Activated CD4-positive, alpha-beta T cell treated with anti-CD3 and anti-CD28 coated beads for 36 hours (primary cell): ENCODE results near the gene FUT1. TPM values are rescaled to one million over a fixed set of nuclear protein-coding genes. Genes with fewer than 3 reads are reported as not detected.

ENCODE experiments used
- ATAC-seq: fragments of 200-7000 bp; cut with Tn5 transposase; one replicate; pipeline ENCODE4 v1.10.0; 2021; ENCODE audit warnings: mild to moderate bottlenecking, moderate library complexity
- CTCF ChIA-PET: fragments of 350-600 bp; sonication (Branson Sonifier 250); formaldehyde crosslinking; loops from one replicate; lab custom pipeline; 2021; ENCODE audit warnings: antibody characterized with exemption; lab: Charles Lee
- POLR2A ChIA-PET: fragments of 350-600 bp; sonication (Branson Sonifier 250); formaldehyde crosslinking; loops from one replicate; lab custom pipeline; 2021; ENCODE audit warnings: antibody characterized with exemption, inconsistent platforms; lab: Charles Lee
- DNase-seq: peaks from one replicate; pipeline ENCODE4 v3.0.0-alpha.2; 2020
- H3K27ac Mint-ChIP-seq: one replicate; pipeline ENCODE4 v1.8.0; 2021; ENCODE audit warnings: mixed read lengths
- H3K27me3 Mint-ChIP-seq: one replicate; pipeline ENCODE4 v1.8.0; 2021; ENCODE audit warnings: mixed read lengths
- H3K36me3 Mint-ChIP-seq: one replicate; pipeline ENCODE4 v1.8.0; 2021; ENCODE audit warnings: low read depth, mixed read lengths
- H3K4me1 Mint-ChIP-seq: one replicate; pipeline ENCODE4 v1.8.0; 2021; ENCODE audit warnings: mixed read lengths
- H3K4me3 Mint-ChIP-seq: one replicate; pipeline ENCODE4 v1.8.0; 2021; ENCODE audit warnings: mild to moderate bottlenecking, moderate library complexity, mixed read lengths
- H3K9me3 Mint-ChIP-seq: one replicate; pipeline ENCODE4 v1.8.0; 2021; ENCODE audit warnings: low read depth, mixed read lengths
- intact Hi-C, 2 experiments: fragments of 100-400 bp; cut with DNase I in 1 of 2; cut with micrococcal nuclease in 1 of 2; formaldehyde crosslinking; loops; one replicate each; pipeline versions ENCODE4 v1.14.2 to v1.15.1; 2022 to 2024; cut with DNase I, micrococcal nuclease
- total RNA-seq, 2 experiments: library from RNA; stranded (reverse); gene quantifications; one replicate each; pipeline ENCODE4 v1.2.3, GENCODE V29; 2021

The FUT1 gene
- under 1 TPM; 0.23 to 0.32 TPM for total RNA-seq

DNA sequence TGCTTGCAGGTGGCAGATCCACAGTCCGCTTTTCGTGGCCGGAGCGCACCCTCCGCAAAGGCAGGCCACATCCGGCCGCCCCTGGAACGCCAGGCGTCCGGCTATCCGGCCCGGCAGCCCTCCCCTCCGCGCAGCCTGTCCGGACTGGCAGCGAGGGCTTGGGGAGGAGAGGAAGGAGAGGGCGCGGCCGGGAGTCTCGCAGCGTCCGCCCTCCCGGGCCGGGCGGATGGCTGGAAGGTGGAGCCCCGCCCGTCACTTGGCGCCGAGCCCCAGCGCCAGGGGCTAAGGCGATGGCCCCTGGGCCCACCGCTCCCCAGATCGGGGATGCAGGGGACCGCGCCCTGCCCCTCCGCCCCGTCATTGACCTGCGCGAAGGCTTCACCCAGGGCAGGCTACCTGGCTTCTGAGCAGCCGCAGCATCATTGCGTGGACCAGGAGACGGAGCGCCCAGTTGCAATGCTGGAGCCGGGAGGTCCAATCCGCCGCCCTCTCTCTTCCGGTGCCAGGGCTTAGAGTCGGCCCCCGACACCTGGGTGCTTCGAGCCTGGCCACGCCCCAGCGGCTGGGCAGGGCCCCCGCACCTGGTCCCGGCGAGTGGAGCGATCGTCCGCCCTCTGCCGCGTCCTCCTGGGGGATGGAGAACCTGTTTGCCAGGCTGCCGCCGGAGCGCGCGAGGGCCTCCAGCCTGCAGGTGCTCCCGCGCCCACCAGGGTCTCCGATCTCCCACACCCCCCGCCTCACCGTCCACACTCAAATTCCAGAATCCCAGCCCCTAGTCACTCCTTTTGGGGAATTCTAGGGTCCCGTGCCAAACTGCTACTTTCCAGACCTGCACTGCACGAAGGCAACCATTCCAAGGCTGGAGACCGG lies at the start of gene FUT1:
FUT1 (minus strand) TSS at position 146 of the 870 bp plus-strand sequence. CDS start 1,360 bp downstream, outside the sequence.
- Mint-ChIP-seq H3K9me3 (no peaks in the 10 kb centered on the region), H3K27me3 (peaks cover 17% of the 10 kb centered on the region), H3K36me3 (no peaks in the 10 kb centered on the region), H3K4me3 (peak within 1 kb of the TSS; percentile 66), H3K4me1 (peaks cover 13% of the 10 kb centered on the region), H3K27ac (no peak within 1 kb of the TSS)
- DNase-seq: peak; percentile 60
- CTCF ChIA-PET: no interaction called here
- peak; percentile 81 for ATAC-seq
- POLR2A ChIA-PET: interaction anchor here (0.7 kb wide), 1 partner anchor 304 kb away, joined by 4 read pairs; no protein-coding TSS in a partner anchor
- intact Hi-C loops: no loop called here

- Mint-ChIP-seq H3K4me1 (peaks cover 4% of the 10 kb centered on the region), H3K4me3 (no peak overlapping the region), H3K9me3 (no peaks in the 10 kb centered on the region), H3K27ac (no peak overlapping the region), H3K36me3 (peaks cover under 1% of the 10 kb centered on the region), H3K27me3 (no peaks in the 10 kb centered on the region)
- ChIA-PET CTCF (interaction anchor here (1.2 kb wide), 1 partner anchor 10 kb away, joined by 7 read pairs; no protein-coding TSS in a partner anchor), POLR2A (no interaction called here)
- DNase-seq (no peak), ATAC-seq (no peak)
- intact Hi-C loops: no loop called here
These were observed 47.2 kb upstream of the FUT1 start for GRCh38 chr19:48799358-48800300.

DNA sequence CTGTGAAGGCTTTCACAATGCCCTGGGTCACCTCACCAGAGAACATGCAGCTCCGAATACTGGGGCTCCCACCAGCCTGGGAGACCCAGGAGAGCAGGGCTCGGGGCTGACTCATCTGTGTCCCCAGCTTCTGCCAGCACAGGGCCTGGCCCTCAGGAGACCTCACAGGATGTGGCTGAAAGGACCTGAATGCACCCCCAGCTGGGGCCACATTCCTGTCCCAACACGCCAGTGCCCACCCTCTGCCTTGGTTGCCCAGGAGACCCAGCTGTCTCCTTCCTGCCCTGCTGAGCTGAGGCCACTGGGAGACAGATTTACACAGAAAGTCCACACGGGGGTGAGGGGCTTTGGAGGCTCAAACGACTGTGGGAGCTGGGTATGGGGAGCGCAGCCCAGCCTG lies 46.5 kb upstream of the FUT1 start:
- DNase-seq (no peak), ATAC-seq (no peak)
- Mint-ChIP-seq H3K9me3 (no peaks in the 10 kb centered on the region), H3K4me3 (no peak overlapping the region), H3K4me1 (peaks cover 7% of the 10 kb centered on the region), H3K27ac (no peak overlapping the region), H3K27me3 (no peaks in the 10 kb centered on the region), H3K36me3 (peaks cover 4% of the 10 kb centered on the region)
- ChIA-PET POLR2A (no interaction called here), CTCF (interaction anchor here (0.6 to 1.2 kb wide), 2 partner anchors 9 to 108 kb away, joined by 4 to 7 read pairs; no protein-coding TSS in a partner anchor)
- intact Hi-C loops: no loop called here

- no peaks in the 10 kb centered on the region for H3K9me3 Mint-ChIP-seq
- DNase-seq: no peak
- H3K27me3 Mint-ChIP-seq: no peaks in the 10 kb centered on the region
- no peak overlapping the region for H3K4me3 Mint-ChIP-seq
- no peak for ATAC-seq
- H3K36me3 Mint-ChIP-seq: peaks cover 4% of the 10 kb centered on the region
- CTCF ChIA-PET: interaction anchor here (1.0 to 1.3 kb wide), 2 partner anchors 9 to 14 kb away, joined by 3 read pairs; partner anchors contain the start of gene BCAT2
- no peak overlapping the region for H3K27ac Mint-ChIP-seq
- H3K4me1 Mint-ChIP-seq: peaks cover 7% of the 10 kb centered on the region
- intact Hi-C loops: no loop called here
- POLR2A ChIA-PET: no interaction called here
These were observed 44.7 kb upstream of the FUT1 start for GRCh38 chr19:48797103-48797502.

GRCh38 chr19:48796298-48797083 lies 44.0 kb upstream of the FUT1 start:
- peaks cover 4% of the 10 kb centered on the region for H3K36me3 Mint-ChIP-seq

GRCh38 chr19:48795685-48796070 lies 43.2 kb upstream of the FUT1 start:
- Mint-ChIP-seq H3K36me3 (peaks cover 4% of the 10 kb centered on the region), H3K27me3 (no peaks in the 10 kb centered on the region), H3K4me1 (peaks cover 7% of the 10 kb centered on the region), H3K9me3 (no peaks in the 10 kb centered on the region), H3K27ac (peak overlapping the region; percentile 82), H3K4me3 (peak overlapping the region; percentile 70)
- POLR2A ChIA-PET: interaction anchor here (0.7 to 1.1 kb wide), 3 partner anchors 11 to 172 kb away, joined by 3 to 4 read pairs (median 4); no protein-coding TSS in a partner anchor
- DNase-seq: no peak
- no peak for ATAC-seq
- intact Hi-C loops: loop anchor here (1.0 kb wide), 11 partner anchors 16 to 176 kb away; partner anchors contain the start of genes BAX (in 1 of the 2), BCAT2 (in 1 of the 2), CA11 (in 1 of the 2) and NUCB1 (in 1 of the 2)
- CTCF ChIA-PET: interaction anchor here (0.6 to 3.5 kb wide), 36 partner anchors 9 to 432 kb away, joined by 3 to 44 read pairs (median 5); partner anchors contain the start of genes BCAT2, CA11, DHDH and GYS1

More at GRCh38 chr19:48796298-48797083, 44.0 kb upstream of the FUT1 start:
- Mint-ChIP-seq H3K27ac (no peak overlapping the region), H3K4me3 (no peak overlapping the region), H3K4me1 (peaks cover 7% of the 10 kb centered on the region), H3K27me3 (no peaks in the 10 kb centered on the region), H3K9me3 (no peaks in the 10 kb centered on the region)
- ATAC-seq (no peak), DNase-seq (no peak)
- ChIA-PET CTCF (interaction anchor here (0.7 to 3.5 kb wide), 8 partner anchors 9 to 46 kb away, joined by 3 to 44 read pairs (median 3); partner anchors contain the start of genes BCAT2 and HSD17B14), POLR2A (no interaction called here)
- intact Hi-C loops: no loop called here

DNA sequence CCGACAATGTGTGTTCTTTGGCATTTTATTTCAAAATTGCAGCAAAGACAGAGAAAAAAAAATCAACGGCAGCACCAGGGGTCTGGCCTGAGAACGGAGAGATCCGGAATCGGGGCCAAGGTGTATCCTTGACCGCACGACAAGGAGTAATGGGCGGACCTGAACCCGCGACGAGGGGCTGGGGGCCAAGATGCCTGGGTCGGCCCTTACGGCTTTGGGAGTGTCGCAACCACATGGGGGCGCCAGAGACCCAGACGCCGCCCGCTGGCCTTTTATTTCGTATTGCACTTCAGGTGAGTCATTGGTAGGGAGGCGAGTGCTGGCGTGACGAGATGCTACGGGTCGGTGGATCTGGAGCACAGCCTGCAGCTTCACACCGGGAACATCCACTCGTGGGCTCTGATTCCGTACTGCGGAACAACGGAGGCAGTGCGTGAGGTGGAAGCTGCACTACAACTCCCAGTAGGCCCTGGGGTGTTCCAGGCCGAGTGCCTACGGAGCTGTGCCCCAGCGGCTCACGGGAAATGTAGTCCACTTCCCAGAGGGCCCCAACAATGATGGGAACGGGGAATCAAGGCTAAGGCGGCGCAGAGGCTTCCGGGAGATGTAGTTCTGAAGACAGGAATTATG lies 42.7 kb upstream of the FUT1 start:
- Mint-ChIP-seq H3K27ac (peak overlapping the region; percentile 82), H3K9me3 (no peaks in the 10 kb centered on the region), H3K36me3 (peaks cover 4% of the 10 kb centered on the region), H3K27me3 (no peaks in the 10 kb centered on the region), H3K4me1 (peaks cover 7% of the 10 kb centered on the region), H3K4me3 (peak overlapping the region; percentile 70)
- peak; percentile 91 for DNase-seq
- ChIA-PET POLR2A (interaction anchor here (0.7 to 1.1 kb wide), 3 partner anchors 12 to 173 kb away, joined by 3 to 4 read pairs (median 4); no protein-coding TSS in a partner anchor), CTCF (interaction anchor here (0.6 to 3.5 kb wide), 39 partner anchors 10 to 431 kb away, joined by 3 to 44 read pairs (median 5); partner anchors contain the start of genes BCAT2, CA11, DHDH and GYS1)
- peak; percentile 99 for ATAC-seq
- intact Hi-C loops: loop anchor here (1.0 kb wide), 11 partner anchors 16 to 176 kb away; partner anchors contain the start of genes BAX (in 1 of the 2), BCAT2 (in 1 of the 2), CA11 (in 1 of the 2) and NUCB1 (in 1 of the 2)

DNA sequence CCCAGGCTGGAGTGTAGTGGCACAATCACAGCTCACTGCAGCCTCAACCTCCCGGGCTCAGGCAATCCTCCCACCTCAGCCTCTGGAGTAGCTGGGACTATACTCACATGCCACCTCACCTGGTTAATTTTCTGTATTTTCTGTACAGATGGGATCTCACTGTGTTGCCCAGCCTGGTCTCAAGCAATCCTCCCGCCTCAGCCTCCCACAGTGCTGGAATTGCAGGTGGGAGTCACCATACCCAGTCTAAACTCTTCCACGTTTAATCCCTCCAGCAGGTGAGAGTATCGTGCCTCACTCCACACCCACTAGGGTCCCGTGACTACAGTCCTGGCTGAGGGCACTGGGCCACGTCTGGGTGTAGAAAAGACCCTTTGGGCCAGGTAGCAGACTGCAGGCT lies 41.9 kb upstream of the FUT1 start:
- H3K9me3 Mint-ChIP-seq: no peaks in the 10 kb centered on the region
- no peak overlapping the region for H3K27ac Mint-ChIP-seq
- ATAC-seq: no peak
- peaks cover 7% of the 10 kb centered on the region for H3K4me1 Mint-ChIP-seq
- CTCF ChIA-PET: interaction anchor here (0.6 to 3.5 kb wide), 8 partner anchors 34 to 200 kb away, joined by 3 to 44 read pairs (median 9); partner anchors contain the start of genes HSD17B14 and RUVBL2
- no peaks in the 10 kb centered on the region for H3K27me3 Mint-ChIP-seq
- peaks cover 4% of the 10 kb centered on the region for H3K36me3 Mint-ChIP-seq
- H3K4me3 Mint-ChIP-seq: peak overlapping the region; percentile 70
- intact Hi-C loops: no loop called here
- POLR2A ChIA-PET: no interaction called here
- DNase-seq: no peak

GRCh38 chr19:48793271-48793670 lies 40.8 kb upstream of the FUT1 start:
- Mint-ChIP-seq H3K36me3 (peaks cover 4% of the 10 kb centered on the region), H3K9me3 (no peaks in the 10 kb centered on the region), H3K4me3 (no peak overlapping the region), H3K27me3 (no peaks in the 10 kb centered on the region), H3K4me1 (peaks cover 7% of the 10 kb centered on the region), H3K27ac (no peak overlapping the region)
- intact Hi-C loops: no loop called here
- DNase-seq (no peak), ATAC-seq (no peak)
- ChIA-PET POLR2A (no interaction called here), CTCF (interaction anchor here (1.8 to 3.5 kb wide), 3 partner anchors 35 to 201 kb away, joined by 3 to 44 read pairs (median 8); partner anchors contain the start of gene RUVBL2)
